Spleen (tissue), 7 donors: ENCODE data around the gene IQSEC1.

Source experiments
- CTCF ChIP-seq, 11 experiments: fragments of 200-600 bp in 7 of 11; fragments of 450-650 bp in 4 of 11; sonication (generic) in 4 of 11; IDR thresholded peaks in 8 of 11; conservative IDR thresholded peaks in 3 of 11; 1 replicate in 7 of 11; 2 replicates in 4 of 11; pipeline versions ENCODE4 v1.4.0 to v1.8.0; 2016 to 2021; ENCODE audit warnings: antibody characterized with exemption in 11 of 11, inconsistent platforms in 4 of 11, mild to moderate bottlenecking in 1 of 11
- POLR2A ChIP-seq, 3 donors: fragments of 450-650 bp; IDR thresholded peaks; one replicate each; pipeline ENCODE4 v1.5.1; 2017; ENCODE audit warnings: antibody characterized with exemption in 3 of 3, mild to moderate bottlenecking in 1 of 3
- donor health status: DM: no; HTN: no; CAD: no; lungs with moderate emphysema.
- donor health status: DM: no; HTN: no; CAD: no.
- donor health status: DM: no; HTN: no; CAD: no.

- TF ChIP-seq POLR2A (IDR thresholded peaks at IDR 0.05) (no peak), CTCF (IDR thresholded peaks at IDR 0.05 in 8 of 11, conservative IDR thresholded peaks at IDR 0.05 in 3 of 11) (no peak)
These were observed 165.9 kb downstream of the IQSEC1 start for GRCh38 chr3:12907296-12907695.
